Measurements from ENCODE around the gene TAGLN2. TPM values are rescaled to one million over a fixed set of nuclear protein-coding genes. Genes with fewer than 3 reads are reported as not detected.

Gene TAGLN2
- total and polyA plus RNA-seq, 9 of the 15 experiments (the other 6 are each of a cell fraction or from before 2014, with no cell fraction given), result 192 to 683 (median 455) TPM

DNA sequence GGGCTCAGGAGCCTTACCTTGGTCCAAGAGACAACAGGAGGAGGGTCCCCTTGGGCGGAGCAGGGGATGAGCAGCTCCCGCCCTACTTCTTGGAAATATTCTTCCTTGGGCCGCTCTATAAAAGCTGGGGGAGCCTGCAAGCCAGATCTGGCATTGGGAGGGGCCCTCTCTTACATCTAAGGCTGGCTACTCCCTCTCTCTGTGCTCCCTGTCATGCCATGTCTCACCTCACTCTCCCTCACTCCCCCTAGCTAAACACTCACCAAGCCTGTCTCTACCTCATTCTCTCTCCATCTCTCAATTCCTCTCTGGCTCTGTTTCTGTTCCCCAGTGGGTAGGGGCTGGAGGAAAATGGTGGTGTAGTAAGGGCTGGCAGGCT lies 6.5 kb upstream of the TAGLN2 start:
- BruUV-seq (replicated peaks), result no TSS peak
- no peaks in the 10 kb centered on the region for H3K9me3 ChIP-seq (replicated peaks; ENCODE audit: control insufficient read depth, insufficient read depth, low read depth, low read length)
- no peaks in the 10 kb centered on the region for H3K79me2 ChIP-seq (ENCODE audit: control insufficient read depth, insufficient read depth, low read length)
- H3K4me2 ChIP-seq (ENCODE audit: insufficient read depth, low read length), result no peak overlapping the region
- ATAC-seq (no peak), FAIRE-seq (no peak), DNase-seq (ENCODE audit: extremely low read depth in 1 of 4, low spot score in 3 of 4) (no peak)
- H3K9me1 ChIP-seq (ENCODE audit: control insufficient read depth, insufficient read depth, low read length), result no peaks in the 10 kb centered on the region
- CTCF ChIA-PET (ENCODE audit: low intra/inter-chr PET ratio), result no interaction called here
- peak overlapping the region in 1 of 2 experiments; percentile 26; a peak in 1 of 4 replicates for H3K9ac ChIP-seq (ENCODE audit: insufficient read depth in 1 of 2, low read depth in 2 of 2, low read length in 2 of 2)
- no peak overlapping the region for H3K4me3 ChIP-seq
- no peaks in the 10 kb centered on the region for H3K36me3 ChIP-seq (ENCODE audit: control insufficient read depth, insufficient read depth, low read length)
- in situ Hi-C loops (cut with MboI), result no loop called here
- peaks cover 9 to 51% of the 10 kb centered on the region in 2 experiments; a peak in 4 of 5 replicates for H3K27me3 ChIP-seq (ENCODE audit: control insufficient read depth in 2 of 2, insufficient read depth in 2 of 2, low read length in 2 of 2)
- TF ChIP-seq FOXJ3 (CRISPR knock-in tag; IDR thresholded peaks at IDR 0.05), result no peak
- TF ChIP-seq MCM5 (IDR thresholded peaks at IDR 0.05; ENCODE audit: low read depth), result no peak
- TF ChIP-seq, protein P1, sequence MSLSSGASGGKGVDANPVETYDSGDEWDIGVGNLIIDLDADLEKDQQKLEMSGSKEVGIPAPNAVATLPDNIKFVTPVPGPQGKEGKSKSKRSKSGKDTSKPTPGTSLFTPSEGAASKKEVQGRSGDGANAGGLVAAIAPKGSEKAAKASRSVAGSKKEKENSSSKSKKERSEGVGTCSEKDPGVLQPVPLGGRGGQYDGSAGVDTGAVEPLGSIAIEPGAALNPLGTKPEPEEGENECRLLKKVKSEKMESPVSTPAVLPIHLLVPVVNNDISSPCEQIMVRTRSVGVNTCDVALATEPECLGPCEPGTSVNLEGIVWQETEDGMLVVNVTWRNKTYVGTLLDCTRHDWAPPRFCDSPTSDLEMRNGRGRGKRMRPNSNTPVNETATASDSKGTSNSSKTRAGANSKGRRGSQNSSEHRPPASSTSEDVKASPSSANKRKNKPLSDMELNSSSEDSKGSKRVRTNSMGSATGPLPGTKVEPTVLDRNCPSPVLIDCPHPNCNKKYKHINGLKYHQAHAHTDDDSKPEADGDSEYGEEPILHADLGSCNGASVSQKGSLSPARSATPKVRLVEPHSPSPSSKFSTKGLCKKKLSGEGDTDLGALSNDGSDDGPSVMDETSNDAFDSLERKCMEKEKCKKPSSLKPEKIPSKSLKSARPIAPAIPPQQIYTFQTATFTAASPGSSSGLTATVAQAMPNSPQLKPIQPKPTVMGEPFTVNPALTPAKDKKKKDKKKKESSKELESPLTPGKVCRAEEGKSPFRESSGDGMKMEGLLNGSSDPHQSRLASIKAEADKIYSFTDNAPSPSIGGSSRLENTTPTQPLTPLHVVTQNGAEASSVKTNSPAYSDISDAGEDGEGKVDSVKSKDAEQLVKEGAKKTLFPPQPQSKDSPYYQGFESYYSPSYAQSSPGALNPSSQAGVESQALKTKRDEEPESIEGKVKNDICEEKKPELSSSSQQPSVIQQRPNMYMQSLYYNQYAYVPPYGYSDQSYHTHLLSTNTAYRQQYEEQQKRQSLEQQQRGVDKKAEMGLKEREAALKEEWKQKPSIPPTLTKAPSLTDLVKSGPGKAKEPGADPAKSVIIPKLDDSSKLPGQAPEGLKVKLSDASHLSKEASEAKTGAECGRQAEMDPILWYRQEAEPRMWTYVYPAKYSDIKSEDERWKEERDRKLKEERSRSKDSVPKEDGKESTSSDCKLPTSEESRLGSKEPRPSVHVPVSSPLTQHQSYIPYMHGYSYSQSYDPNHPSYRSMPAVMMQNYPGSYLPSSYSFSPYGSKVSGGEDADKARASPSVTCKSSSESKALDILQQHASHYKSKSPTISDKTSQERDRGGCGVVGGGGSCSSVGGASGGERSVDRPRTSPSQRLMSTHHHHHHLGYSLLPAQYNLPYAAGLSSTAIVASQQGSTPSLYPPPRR (CRISPR knock-in tag; IDR thresholded peaks at IDR 0.05; ENCODE audit: borderline replicate concordance), result no peak
- TF ChIP-seq, protein P2, sequence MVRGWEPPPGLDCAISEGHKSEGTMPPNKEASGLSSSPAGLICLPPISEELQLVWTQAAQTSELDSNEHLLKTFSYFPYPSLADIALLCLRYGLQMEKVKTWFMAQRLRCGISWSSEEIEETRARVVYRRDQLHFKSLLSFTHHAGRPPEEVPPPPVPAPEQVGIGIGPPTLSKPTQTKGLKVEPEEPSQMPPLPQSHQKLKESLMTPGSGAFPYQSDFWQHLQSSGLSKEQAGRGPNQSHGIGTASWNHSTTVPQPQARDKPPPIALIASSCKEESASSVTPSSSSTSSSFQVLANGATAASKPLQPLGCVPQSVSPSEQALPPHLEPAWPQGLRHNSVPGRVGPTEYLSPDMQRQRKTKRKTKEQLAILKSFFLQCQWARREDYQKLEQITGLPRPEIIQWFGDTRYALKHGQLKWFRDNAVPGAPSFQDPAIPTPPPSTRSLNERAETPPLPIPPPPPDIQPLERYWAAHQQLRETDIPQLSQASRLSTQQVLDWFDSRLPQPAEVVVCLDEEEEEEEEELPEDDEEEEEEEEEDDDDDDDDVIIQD (CRISPR knock-in tag; IDR thresholded peaks at IDR 0.05), result no peak
- TF ChIP-seq HDAC1 (IDR thresholded peaks at IDR 0.05), result no peak
- POLR2A ChIA-PET, result no interaction called here
- H3K4me1 ChIP-seq (replicated peaks in 1 of 2; ENCODE audit: control insufficient read depth in 2 of 2, insufficient read depth in 2 of 2, low read length in 2 of 2), result peaks cover 4 to 51% of the 10 kb centered on the region in 2 experiments; a peak in 3 of 5 replicates
- no peak overlapping the region for H2AFZ ChIP-seq (ENCODE audit: low read depth, low read length)
- no peaks in the 10 kb centered on the region; the same call in 1 of the 2 replicates for H4K20me1 ChIP-seq (replicated peaks; ENCODE audit: control insufficient read depth, insufficient read depth, low read length)
- no peak overlapping the region for H3K27ac ChIP-seq (ENCODE audit: extremely low read depth, low read depth, low read length)
- 23% methylated on average over 3 of the region's 3 CpGs for WGBS (ENCODE audit: insufficient coverage, low coverage, missing lambda C conversion rate)
- intact Hi-C loops (cut with micrococcal nuclease), result no loop called here
